Adrenal gland (tissue), 12 donors: ENCODE results near the gene SNAP47. TPM values are rescaled to one million over a fixed set of nuclear protein-coding genes. Genes with fewer than 3 reads are reported as not detected.

Experiments
- DNase-seq, 7 donors: peaks; one replicate each; pipeline ENCODE4 v3.0.0-alpha.2; 2019 to 2020
- H3K27ac ChIP-seq, 5 donors: fragments of 200-600 bp; sonication (generic) in 4 of 5; 1 replicate in 3 of 5; 2 replicates in 2 of 5; pipeline versions ENCODE4 v1.5.1 to v1.8.0; 2016 to 2020; ENCODE audit warnings: mild to moderate bottlenecking in 1 of 5
- H3K27me3 ChIP-seq: fragments of 200-600 bp; 2 replicates; pipeline ENCODE4 v1.8.0; 2021
- H3K36me3 ChIP-seq, 2 donors: fragments of 200-600 bp; replicated peaks in 1 of 2; 1 replicate in 1 of 2; 2 replicates in 1 of 2; pipeline versions ENCODE4 v1.5.1 to v1.8.0; 2018 to 2022
- H3K4me1 ChIP-seq, 2 donors: fragments of 200-600 bp; replicated peaks in 1 of 2; 1 replicate in 1 of 2; 2 replicates in 1 of 2; pipeline versions ENCODE4 v1.5.1 to v1.8.0; 2018 to 2021
- H3K4me3 ChIP-seq, 4 donors: fragments of 200-600 bp; sonication (generic) in 3 of 4; one replicate each; pipeline ENCODE4 v1.5.1; 2016 to 2018
- H3K9me3 ChIP-seq, 3 donors: fragments of 200-600 bp; sonication (generic) in 1 of 3; replicated peaks in 1 of 3; 1 replicate in 2 of 3; 2 replicates in 1 of 3; pipeline versions ENCODE4 v1.5.1 to v1.8.0; 2016 to 2021
- CTCF ChIP-seq, 6 experiments: fragments of 450-650 bp in 4 of 6; fragments of 200-600 bp in 2 of 6; sonication (generic) in 1 of 6; IDR thresholded peaks; 1 replicate in 5 of 6; 2 replicates in 1 of 6; pipeline versions ENCODE4 v1.5.1 to v1.8.0; 2016 to 2021; ENCODE audit warnings: antibody characterized with exemption in 6 of 6, mild to moderate bottlenecking in 2 of 6, moderate library complexity in 1 of 6
- POLR2A ChIP-seq, 2 donors: fragments of 450-650 bp; IDR thresholded peaks; one replicate each; pipeline ENCODE4 v1.6.1; 2017; ENCODE audit warnings: antibody characterized with exemption in 2 of 2, mild to moderate bottlenecking in 2 of 2, moderate library complexity in 1 of 2
- WGBS, 4 donors: extraction: QIAGEN DNeasy Blood & Tissue Kit in 2 of 4; methylation state at CpG; one replicate each; pipeline versions ENCODE4 v1.1.5 to v1.1.7; 2013 to 2017; 5-methylcytosine and 5-hydroxymethylcytosine counted together
- intact Hi-C, 2 donors: fragments of 100-400 bp; cut with DNase I; formaldehyde crosslinking; loops; one replicate each; pipeline versions ENCODE4 v1.14.1 to v1.15.0; 2022 to 2023
- polyA plus RNA-seq, 3 donors: library from polyadenylated mRNA; stranded (reverse); fragments of 200-250 nt in 2 of 3; fragments of 350-450 nt in 1 of 3; fragmentation: Illumina TruSeq in 1 of 3; extraction: RNeasy Lipid Tissue Mini Kit (QIAGEN cat#74804) in 1 of 3; gene quantifications; one replicate each; pipeline ENCODE4 v1.2.3, GENCODE V29; 2013 to 2014
- total RNA-seq, 9 donors: library from RNA; depleted of rRNA in 4 of 9; stranded (reverse); fragments of >200 nt in 4 of 9; fragments of 120-200 nt in 1 of 9; fragmentation: NEBNext Ultra II Directional in 1 of 9; extraction: Animal tissue kit (Norgen Biotek cat#: 25700) in 1 of 9; gene quantifications; one replicate each; pipeline versions ENCODE4 v1.1.0 to v1.2.4, GENCODE V29; 2013 to 2023
- donor health status: healthy with polysubstance abuse.
- donor health status: Bipolar disorder and iron deficiency.
- donor health status: DM: yes; HTN: yes; CAD: no.
- donor health status: DM: no; HTN: no; CAD: no.
- donor health status: DM: no; HTN: no; CAD: no.
- donor health status: DM: yes; HTN: yes; CAD: no.

Gene SNAP47
- total and polyA plus RNA-seq, 12 donors, result 24.5 to 216 (median 103) TPM

- H3K27me3 ChIP-seq, result no peaks in the 10 kb centered on the region
- H3K4me3 ChIP-seq, result peak overlapping the region in 2 of 4 donors; percentile 11 to 53
- 14 to 26% (median 17%) methylated on average over 27 to 45 of the region's 45 CpGs for WGBS, 4 donors
- TF ChIP-seq POLR2A (IDR thresholded peaks at IDR 0.05) (no peak), CTCF (IDR thresholded peaks at IDR 0.05) (no peak)
- peaks cover 12 to 21% of the 10 kb centered on the region in 2 donors for H3K4me1 ChIP-seq
- H3K27ac ChIP-seq, result peak overlapping the region in 4 of 5 donors; percentile 23 to 81 (median 52)
- peak in 6 of 7 donors; percentile 31 to 64 (median 48) for DNase-seq
- no peaks in the 10 kb centered on the region for H3K9me3 ChIP-seq
- intact Hi-C loops, result no loop called here
- H3K36me3 ChIP-seq, result no peaks in the 10 kb centered on the region
Observed at GRCh38 chr1:227786673-227787512, 51.7 kb downstream of the SNAP47 start.

- no peaks in the 10 kb centered on the region for H3K36me3 ChIP-seq
- peaks cover 12 to 21% of the 10 kb centered on the region in 2 donors for H3K4me1 ChIP-seq
- H3K27me3 ChIP-seq, result no peaks in the 10 kb centered on the region
- DNase-seq, result peak; percentile 94 to 96 (median 96)
- TF ChIP-seq POLR2A (IDR thresholded peaks at IDR 0.05) (peak in 1 of 2 donors; percentile 73), CTCF (IDR thresholded peaks at IDR 0.05) (no peak)
- H3K9me3 ChIP-seq, result no peaks in the 10 kb centered on the region
- peak overlapping the region in 2 of 4 donors; percentile 11 to 53 for H3K4me3 ChIP-seq
- intact Hi-C loops, result no loop called here
- 0 to 1% (median 0%) methylated on average over 3 to 60 of the region's 60 CpGs for WGBS, 4 donors
- peak overlapping the region; percentile 23 to 81 (median 46) for H3K27ac ChIP-seq
Observed at GRCh38 chr1:227787513-227788270, 52.5 kb downstream of the SNAP47 start.

- Histone ChIP-seq H3K9me3 (no peaks in the 10 kb centered on the region), H3K4me1 (peaks cover 12 to 21% of the 10 kb centered on the region in 2 donors), H3K36me3 (no peaks in the 10 kb centered on the region), H3K4me3 (peak overlapping the region in 2 of 4 donors; percentile 40 to 53), H3K27me3 (no peaks in the 10 kb centered on the region), H3K27ac (peak overlapping the region in 3 of 5 donors; percentile 47 to 75 (median 66))
- TF ChIP-seq POLR2A (IDR thresholded peaks at IDR 0.05), result peak; percentile 13 to 36
- no peak for TF ChIP-seq CTCF (IDR thresholded peaks at IDR 0.05)
- intact Hi-C loops, result no loop called here
- peak in 5 of 7 donors; percentile 49 to 86 (median 76) for DNase-seq
- WGBS, 4 donors, result 0 to 6% (median 3%) methylated on average over 7 to 68 of the region's 68 CpGs
Observed at GRCh38 chr1:227788271-227789083, 53.2 kb downstream of the SNAP47 start.
